Psoas muscle (tissue), 8 donors: ENCODE data around the gene SFN. TPM values are rescaled to one million over a fixed set of nuclear protein-coding genes. Genes with fewer than 3 reads are reported as not detected.
"Not testable (repeated sequence)": the region's sequence is repeated elsewhere in the genome, so short reads cannot be mapped to it uniquely, and the experiment has no call there.

Experiments used
- ATAC-seq, 4 donors: fragments of 200-7000 bp; cut with Tn5 transposase; one replicate each; pipeline ENCODE4 v1.9.1; 2020; ENCODE audit warnings: moderate library complexity in 3 of 4, mild to moderate bottlenecking in 2 of 4
- DNase-seq, 2 donors: peaks; one replicate each; pipeline ENCODE4 v3.0.0-alpha.2; 2020
- H3K27ac ChIP-seq: fragments of 200-600 bp; one replicate; pipeline ENCODE4 v1.8.0; 2022
- H3K27me3 ChIP-seq, 3 donors: fragments of 200-600 bp in 1 of 3; one replicate each; pipeline versions ENCODE4 v1.6.1 to v1.8.0; 2013 to 2022; ENCODE audit warnings: low read length in 2 of 3, mild to moderate bottlenecking in 2 of 3, moderate library complexity in 1 of 3; ENCODE audit not compliant: insufficient read depth in 3 of 3
- H3K36me3 ChIP-seq, 2 donors: fragments of 200-600 bp in 1 of 2; one replicate each; pipeline versions ENCODE4 v1.6.1 to v1.8.0; 2013 to 2022; ENCODE audit warnings: low read depth in 1 of 2, mild to moderate bottlenecking in 1 of 2, moderate library complexity in 1 of 2; ENCODE audit not compliant: insufficient read depth in 1 of 2
- H3K4me1 ChIP-seq: fragments of 200-600 bp; one replicate; pipeline ENCODE4 v1.8.0; 2022
- H3K4me3 ChIP-seq: fragments of 200-600 bp; one replicate; pipeline ENCODE4 v1.8.0; 2022; ENCODE audit warnings: mild to moderate bottlenecking
- H3K9me3 ChIP-seq: fragments of 200-600 bp; one replicate; pipeline ENCODE4 v1.8.0; 2022
- CTCF ChIP-seq: fragments of 200-600 bp; IDR thresholded peaks from one replicate; pipeline ENCODE4 v1.8.0; 2022; ENCODE audit warnings: antibody characterized with exemption
- WGBS, 3 donors: extraction: QIAGEN DNeasy Blood & Tissue Kit; methylation state at CpG; one replicate each; pipeline versions ENCODE4 v1.1.6 to v1.1.7; 2013; 5-methylcytosine and 5-hydroxymethylcytosine counted together
- intact Hi-C, 2 donors: fragments of 100-400 bp; cut with DNase I; formaldehyde crosslinking; loops; one replicate each; pipeline versions ENCODE4 v1.11.0 to v1.14.2; 2022
- polyA plus RNA-seq, 3 donors: library from polyadenylated mRNA; stranded (reverse); fragments of 200-250 nt; gene quantifications; one replicate each; pipeline ENCODE4 v1.2.3, GENCODE V29; 2013
- total RNA-seq, 4 donors: library from RNA; stranded (reverse); fragmentation: NEBNext Ultra II Directional in 2 of 4; extraction: Animal tissue kit (Norgen Biotek cat#: 25700) in 2 of 4; gene quantifications; one replicate each; pipeline versions ENCODE4 v1.2.1 to v1.2.4, GENCODE V29; 2021 to 2023
- donor health status: healthy with polysubstance abuse.
- donor health status: DM: no; HTN: no; CAD: no; lungs with moderate emphysema.
- donor health status: Bipolar disorder and iron deficiency.
- donor health status: healthy.
- donor health status: DM: yes; HTN: yes; CAD: no.
- donor health status: DM: no; HTN: no; CAD: no.
- donor health status: DM: no; HTN: no; CAD: no.
- donor health status: DM: yes; HTN: yes; CAD: no.

SFN gene
- total and polyA plus RNA-seq, 7 donors = 0.05 to 26.7 (median 0.35) TPM

- H3K9me3 ChIP-seq = no peaks in the 10 kb centered on the region
- H3K36me3 ChIP-seq = peaks cover 3 to 94% of the 10 kb centered on the region in 2 donors
- no peak overlapping the region for H3K4me3 ChIP-seq
- H3K27me3 ChIP-seq = no peaks in the 10 kb centered on the region
- no peaks in the 10 kb centered on the region for H3K4me1 ChIP-seq
- ATAC-seq = peak in 1 of 4 donors; percentile 47
- 58 to 71% (median 67%) methylated on average over 8 of the region's 8 CpGs for WGBS, 3 donors
- intact Hi-C loops = no loop called here
- H3K27ac ChIP-seq = no peak overlapping the region
- no peak for TF ChIP-seq CTCF
- DNase-seq = peak in 1 of 2 donors; percentile 30
Observed at GRCh38 chr1:26838474-26839338, 24.2 kb upstream of the SFN start.

- no peak overlapping the region for H3K27ac ChIP-seq
- H3K36me3 ChIP-seq = peaks cover 3 to 94% of the 10 kb centered on the region in 2 donors
Observed at GRCh38 chr1:26839339-26839722, 23.6 kb upstream of the SFN start.

GRCh38 chr1:26839779-26840178 is 23.2 kb upstream of the SFN start:
- WGBS, 3 donors = 87 to 89% (median 88%) methylated on average over 6 of the region's 6 CpGs
- DNase-seq = no peak
- no peak for TF ChIP-seq CTCF
- Histone ChIP-seq H3K27me3 (no peaks in the 10 kb centered on the region), H3K4me3 (no peak overlapping the region), H3K27ac (no peak overlapping the region), H3K9me3 (no peaks in the 10 kb centered on the region), H3K4me1 (peaks cover 7% of the 10 kb centered on the region), H3K36me3 (peaks cover 3 to 89% of the 10 kb centered on the region in 2 donors)
- ATAC-seq = no peak
- intact Hi-C loops = no loop called here

More at GRCh38 chr1:26839339-26839722, 23.6 kb upstream of the SFN start:
- TF ChIP-seq CTCF = no peak
- H3K9me3 ChIP-seq = no peaks in the 10 kb centered on the region
- no peaks in the 10 kb centered on the region for H3K27me3 ChIP-seq
- no peak overlapping the region for H3K4me3 ChIP-seq
- peaks cover 2% of the 10 kb centered on the region for H3K4me1 ChIP-seq
- 80 to 95% (median 92%) methylated on average over 1 of the region's 1 CpG for WGBS, 3 donors
- ATAC-seq (no peak), DNase-seq (no peak)
- intact Hi-C loops = no loop called here

- DNase-seq = peak in 1 of 2 donors; percentile 19
- TF ChIP-seq CTCF = no peak
- ATAC-seq = peak in 2 of 4 donors; percentile 41 to 55
- WGBS, 3 donors = 76 to 81% (median 81%) methylated on average over 13 of the region's 13 CpGs
- Histone ChIP-seq H3K4me3 (no peak overlapping the region), H3K4me1 (peaks cover 8% of the 10 kb centered on the region), H3K27ac (no peak overlapping the region), H3K9me3 (no peaks in the 10 kb centered on the region), H3K27me3 (no peaks in the 10 kb centered on the region), H3K36me3 (peaks cover 3 to 79% of the 10 kb centered on the region in 2 donors)
- intact Hi-C loops = no loop called here
Observed at GRCh38 chr1:26844424-26845196, 18.3 kb upstream of the SFN start.

GRCh38 chr1:26847826-26848225 is 15.1 kb upstream of the SFN start:
- H3K4me3 ChIP-seq, H3K4me1 ChIP-seq, H3K9me3 ChIP-seq, H3K27me3 ChIP-seq, DNase-seq, H3K27ac ChIP-seq, ATAC-seq, intact Hi-C loops: not testable (repeated sequence)
- 91 to 93% (median 92%) methylated on average over 6 of the region's 6 CpGs for WGBS, 3 donors
- H3K36me3 ChIP-seq = peaks cover 5 to 80% of the 10 kb centered on the region in 2 donors
